GM21717 (cell line): Measurements from ENCODE around the gene CCR9.

Experiments
- ATAC-seq: cut with Tn5 transposase; IDR thresholded peaks from one replicate; pipeline ENCODE4 v1.9.1; 2021; ENCODE audit warnings: mild to moderate bottlenecking, moderate library complexity; ENCODE audit not compliant: unreplicated experiment

The CCR9 gene

DNA sequence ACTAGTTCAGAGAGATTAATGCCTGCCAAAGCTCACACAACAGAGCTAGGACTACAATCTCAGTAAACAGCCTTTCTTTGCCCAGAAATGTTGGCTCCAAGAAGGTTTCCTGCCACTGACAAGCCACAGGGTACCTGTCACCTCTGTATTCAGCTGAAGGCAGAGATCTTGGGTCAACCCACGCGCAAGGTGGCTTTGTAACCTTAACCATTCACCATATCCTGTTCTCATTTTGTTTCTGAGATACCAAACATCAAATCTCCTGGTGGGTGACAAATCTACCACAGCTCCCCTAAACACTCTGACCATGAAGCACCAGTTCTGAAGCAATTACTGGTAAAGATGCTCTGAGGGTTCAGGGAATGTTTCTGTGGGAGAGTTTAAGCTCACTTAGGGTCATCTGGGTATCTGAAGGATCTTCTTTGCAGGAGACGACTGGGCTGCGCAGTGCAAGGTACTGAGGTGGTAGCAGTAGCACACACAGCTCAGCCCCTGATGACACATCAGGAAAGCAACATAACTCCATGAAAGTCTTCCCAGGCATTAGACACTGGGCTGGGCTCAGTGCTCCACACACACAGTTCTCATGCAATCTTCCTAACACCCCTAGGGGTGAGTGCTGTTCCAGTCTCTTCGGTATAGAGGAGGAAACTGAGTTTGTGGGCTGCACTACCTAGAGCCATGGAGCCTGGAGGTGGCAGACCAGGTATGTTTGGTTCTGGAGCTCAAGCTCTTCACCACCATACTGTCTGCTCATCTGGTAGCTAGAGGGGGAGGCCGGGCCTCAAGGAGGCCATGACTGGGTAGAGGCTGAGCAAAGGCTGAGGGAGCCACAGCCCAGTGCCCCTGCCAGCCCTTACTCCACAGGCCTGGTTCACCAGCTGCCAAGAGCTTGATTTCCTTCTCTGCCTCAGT lies 64.6 kb downstream of the CCR9 start:
- no peak for ATAC-seq

DNA sequence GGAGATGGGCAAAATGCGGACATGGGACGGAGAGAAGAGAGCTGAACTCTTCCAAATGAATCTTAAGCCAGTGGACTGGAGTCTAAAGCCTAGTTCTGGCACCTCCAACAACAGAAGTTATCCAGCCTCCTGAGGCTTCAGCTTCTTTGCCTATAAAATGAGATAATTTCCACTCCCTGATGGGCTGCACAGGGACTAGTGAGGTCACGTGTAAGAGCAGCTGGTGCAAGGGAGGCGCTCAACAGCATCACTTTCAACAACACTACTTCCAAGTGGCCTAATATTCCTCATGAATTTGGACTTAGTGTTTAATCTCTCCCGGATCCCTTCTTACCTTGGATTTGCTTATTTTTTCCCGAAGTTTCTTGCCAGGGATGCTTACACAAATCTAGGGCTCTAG lies 65.6 kb downstream of the CCR9 start:
- no peak for ATAC-seq

DNA sequence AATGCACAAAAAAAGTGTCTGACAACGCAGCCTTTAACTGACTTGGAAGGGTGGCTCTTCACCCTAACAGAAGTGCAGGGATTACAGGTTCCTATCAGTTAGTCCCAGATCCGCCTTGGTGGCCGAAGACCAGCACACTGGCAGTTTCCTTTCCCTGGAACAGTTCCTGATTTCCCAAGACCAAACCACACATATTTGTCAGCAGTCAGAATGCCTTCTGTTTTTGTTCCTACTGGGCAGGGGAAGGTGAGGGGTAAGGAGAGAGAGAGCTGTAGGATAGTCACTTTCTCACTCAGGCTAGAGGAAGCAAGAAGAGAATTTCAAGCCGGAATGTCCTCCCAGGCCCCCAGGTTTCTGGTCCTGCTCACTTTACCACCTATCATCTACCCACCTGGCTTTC lies 66.1 kb downstream of the CCR9 start:
- ATAC-seq, result no peak
